Measurements from ENCODE around the gene DUSP2. TPM values are rescaled to one million over a fixed set of nuclear protein-coding genes. Genes with fewer than 3 reads are reported as not detected.

The DUSP2 gene
- total RNA-seq, 2 donors from 2014 or later = 202 to 218 TPM

DNA sequence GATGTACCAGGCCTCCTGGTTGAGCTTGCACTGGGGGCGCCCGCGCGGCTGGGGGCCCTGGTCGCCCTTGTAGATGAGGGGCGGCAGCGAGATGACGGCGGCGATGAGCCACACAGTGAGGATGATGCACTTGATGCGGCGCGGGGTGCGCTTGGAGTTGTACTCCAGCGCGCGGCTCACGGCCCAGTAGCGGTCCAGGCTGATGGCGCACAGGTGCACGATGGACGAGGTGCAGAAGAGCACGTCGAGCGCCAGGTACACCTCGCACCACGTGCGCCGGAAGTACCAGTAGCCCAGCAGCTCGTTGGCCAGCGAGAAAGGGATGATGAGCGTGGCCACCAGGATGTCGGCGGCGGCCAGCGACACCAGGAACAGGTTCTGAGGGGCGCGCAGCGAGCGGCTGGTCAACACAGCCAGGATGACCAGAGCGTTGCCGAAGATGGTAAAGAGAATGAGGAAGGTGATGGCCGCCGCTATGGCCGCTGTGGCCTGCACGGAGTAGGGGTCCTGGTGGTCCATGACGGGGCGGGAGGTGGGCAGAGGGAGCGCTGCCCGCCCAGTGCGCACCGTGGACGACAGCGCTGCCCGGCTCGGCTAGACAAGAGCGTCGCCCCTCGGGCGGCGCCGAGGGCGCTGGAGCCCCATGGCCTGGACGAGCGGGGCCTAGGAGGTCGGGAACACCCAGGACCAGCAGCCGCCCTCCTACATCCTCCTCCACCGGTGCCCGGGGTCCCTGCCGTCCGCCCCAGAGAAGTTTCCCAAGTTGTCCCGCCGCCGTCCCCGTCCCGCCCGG, 29.4 kb downstream of the DUSP2 start:
- DNase-seq (ENCODE audit: low spot score in 2 of 2) = no peak
- Mint-ChIP-seq H3K27ac (no peak overlapping the region), H3K36me3 (peaks cover 4 to 5% of the 10 kb centered on the region in 2 donors), H3K9me3 (no peaks in the 10 kb centered on the region)
- peak; percentile 0 to 8 for ATAC-seq

- no peaks in the 10 kb centered on the region for H3K9me3 Mint-ChIP-seq
- no peak for DNase-seq (ENCODE audit: low spot score in 2 of 2)
These were observed 30.2 kb downstream of the DUSP2 start for GRCh38 chr2:96114903-96115581.

GRCh38 chr2:96114546-96114902, 30.7 kb downstream of the DUSP2 start:
- Mint-ChIP-seq H3K36me3 (peaks cover 4 to 5% of the 10 kb centered on the region in 2 donors), H3K9me3 (no peaks in the 10 kb centered on the region), H3K27ac (no peak overlapping the region)
- DNase-seq (ENCODE audit: low spot score in 2 of 2) = no peak
- ATAC-seq = no peak

More at GRCh38 chr2:96114903-96115581, 30.2 kb downstream of the DUSP2 start:
- H3K27ac Mint-ChIP-seq = no peak overlapping the region
- ATAC-seq = no peak
- peaks cover 4 to 5% of the 10 kb centered on the region in 2 donors for H3K36me3 Mint-ChIP-seq

DNA sequence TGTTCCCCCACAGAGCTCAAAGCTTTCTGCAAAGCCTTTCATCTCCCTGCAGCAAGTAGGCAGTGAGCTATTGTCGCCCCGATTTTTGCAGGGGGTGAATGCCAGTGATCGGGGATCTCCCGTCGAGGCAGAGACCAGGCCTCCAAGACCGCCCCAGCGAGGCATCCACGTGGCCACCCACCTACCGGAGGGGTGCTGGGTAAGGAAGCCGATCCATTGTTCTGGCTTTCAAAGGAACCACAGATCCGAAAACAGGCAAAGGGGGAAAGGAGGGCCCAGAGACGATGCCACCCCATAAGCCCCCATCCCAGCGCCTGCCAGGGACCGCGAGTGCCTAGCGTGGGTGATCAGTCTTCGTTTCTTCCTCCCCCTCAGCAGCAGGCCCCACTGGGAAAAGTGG, 31.3 kb downstream of the DUSP2 start:
- peaks cover 4 to 5% of the 10 kb centered on the region in 2 donors for H3K36me3 Mint-ChIP-seq
- ATAC-seq = no peak
- no peaks in the 10 kb centered on the region for H3K9me3 Mint-ChIP-seq

GRCh38 chr2:96113367-96113677, 31.9 kb downstream of the DUSP2 start:
- Mint-ChIP-seq H3K27ac (no peak overlapping the region), H3K9me3 (no peaks in the 10 kb centered on the region), H3K36me3 (peaks cover 4 to 5% of the 10 kb centered on the region in 2 donors)
- no peak for ATAC-seq
- DNase-seq (ENCODE audit: low spot score in 2 of 2) = no peak

More for the DNA sequence above, 31.3 kb downstream of the DUSP2 start:
- H3K27ac Mint-ChIP-seq = no peak overlapping the region
- DNase-seq (ENCODE audit: low spot score in 2 of 2) = no peak

DNA sequence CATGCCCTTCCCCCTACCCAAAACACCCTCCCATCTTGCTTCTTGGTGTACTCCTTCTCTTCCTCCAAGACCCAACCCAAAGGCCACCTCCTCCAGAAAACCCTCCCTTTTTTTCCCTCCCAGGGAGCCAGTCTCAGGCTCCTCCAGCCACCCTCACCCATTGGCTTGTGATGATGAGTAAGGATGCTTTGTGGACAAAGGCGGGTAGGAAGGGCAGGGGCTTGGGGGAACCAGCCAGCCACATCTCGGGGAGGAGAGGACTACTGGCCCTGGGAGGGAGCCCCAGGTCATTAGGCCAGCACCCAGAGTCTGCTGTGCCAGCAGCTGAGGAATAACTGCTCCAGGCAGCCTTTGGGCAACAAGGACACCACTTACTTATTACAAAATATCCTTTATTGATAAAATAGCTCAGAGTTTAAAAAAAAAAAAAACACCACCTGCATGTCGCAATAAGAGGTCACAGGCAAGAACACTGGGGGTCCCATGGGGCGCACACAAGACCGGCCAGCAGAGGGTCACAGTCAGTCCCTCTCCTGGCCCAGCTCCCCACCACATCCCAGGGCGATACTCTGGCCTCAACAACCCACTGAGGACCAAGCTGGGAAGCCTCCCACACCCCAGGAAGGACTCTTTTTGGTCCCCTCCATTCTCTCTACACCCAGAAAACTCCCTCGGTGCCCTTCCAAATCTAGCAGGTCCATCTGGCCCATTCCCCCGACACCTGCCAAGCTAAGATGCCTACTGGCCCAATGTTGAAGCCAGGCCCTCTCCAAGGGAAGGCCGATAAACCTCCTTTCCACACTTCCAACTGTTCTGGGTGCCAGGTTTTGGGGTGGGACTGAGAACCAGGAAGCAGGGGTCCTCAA, 32.5 kb downstream of the DUSP2 start:
- H3K36me3 Mint-ChIP-seq = peaks cover 4 to 5% of the 10 kb centered on the region in 2 donors
- no peaks in the 10 kb centered on the region for H3K9me3 Mint-ChIP-seq
- DNase-seq (ENCODE audit: low spot score in 2 of 2) = no peak
- no peak overlapping the region for H3K27ac Mint-ChIP-seq
- ATAC-seq = no peak

GRCh38 chr2:96111823-96112500, 33.3 kb downstream of the DUSP2 start:
- Mint-ChIP-seq H3K9me3 (no peaks in the 10 kb centered on the region), H3K27ac (no peak overlapping the region), H3K36me3 (peaks cover 4 to 5% of the 10 kb centered on the region in 2 donors)
- ATAC-seq (no peak), DNase-seq (ENCODE audit: low spot score in 2 of 2) (no peak)

DNA sequence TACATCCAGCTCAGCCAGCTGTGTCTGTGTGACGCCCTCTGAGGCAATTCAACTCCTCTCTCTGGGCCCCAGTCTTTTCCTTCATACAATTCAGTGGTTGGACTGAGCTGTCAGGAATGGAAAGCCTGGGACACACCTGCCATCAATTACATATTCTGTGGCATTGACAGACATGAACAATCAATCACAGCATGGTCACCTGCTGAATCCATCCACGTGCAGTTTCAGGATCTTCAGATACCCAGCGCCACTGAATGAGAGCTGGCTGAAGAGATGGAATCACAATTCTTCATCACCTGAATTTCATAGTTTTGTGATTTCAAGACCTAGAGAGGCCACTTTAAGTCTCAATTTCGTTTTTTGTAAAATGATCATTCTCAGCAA, 34.0 kb downstream of the DUSP2 start:
- no peak for ATAC-seq
- DNase-seq (ENCODE audit: low spot score in 2 of 2) = no peak

GRCh38 chr2:96110621-96111256, 34.5 kb downstream of the DUSP2 start:
- Mint-ChIP-seq H3K36me3 (peaks cover 4 to 5% of the 10 kb centered on the region in 2 donors), H3K9me3 (peaks cover 0 to 7% of the 10 kb centered on the region in 2 donors), H3K27ac (no peak overlapping the region)
- DNase-seq (ENCODE audit: low spot score in 2 of 2) (peak in 1 of 2 donors; percentile 31), ATAC-seq (no peak)

More for the DNA sequence above, 34.0 kb downstream of the DUSP2 start:
- no peak overlapping the region for H3K27ac Mint-ChIP-seq
- H3K9me3 Mint-ChIP-seq = peaks cover 0 to 2% of the 10 kb centered on the region in 2 donors
- H3K36me3 Mint-ChIP-seq = peaks cover 4 to 5% of the 10 kb centered on the region in 2 donors

- DNase-seq (ENCODE audit: low spot score in 2 of 2) (no peak), ATAC-seq (no peak)
- peaks cover 8% of the 10 kb centered on the region in 2 donors for H3K36me3 Mint-ChIP-seq
- H3K9me3 Mint-ChIP-seq = peaks cover 7 to 14% of the 10 kb centered on the region in 2 donors
- H3K27ac Mint-ChIP-seq = no peak overlapping the region
These were observed 35.2 kb downstream of the DUSP2 start for GRCh38 chr2:96109931-96110511.

GRCh38 chr2:96109361-96109680, 35.9 kb downstream of the DUSP2 start:
- H3K36me3 Mint-ChIP-seq = peaks cover 9 to 11% of the 10 kb centered on the region in 2 donors
- DNase-seq (ENCODE audit: low spot score in 2 of 2) = no peak
- H3K27ac Mint-ChIP-seq = peak overlapping the region in 1 of 2 donors; percentile 22
- no peak for ATAC-seq
- H3K9me3 Mint-ChIP-seq = peaks cover 8 to 18% of the 10 kb centered on the region in 2 donors

DNA sequence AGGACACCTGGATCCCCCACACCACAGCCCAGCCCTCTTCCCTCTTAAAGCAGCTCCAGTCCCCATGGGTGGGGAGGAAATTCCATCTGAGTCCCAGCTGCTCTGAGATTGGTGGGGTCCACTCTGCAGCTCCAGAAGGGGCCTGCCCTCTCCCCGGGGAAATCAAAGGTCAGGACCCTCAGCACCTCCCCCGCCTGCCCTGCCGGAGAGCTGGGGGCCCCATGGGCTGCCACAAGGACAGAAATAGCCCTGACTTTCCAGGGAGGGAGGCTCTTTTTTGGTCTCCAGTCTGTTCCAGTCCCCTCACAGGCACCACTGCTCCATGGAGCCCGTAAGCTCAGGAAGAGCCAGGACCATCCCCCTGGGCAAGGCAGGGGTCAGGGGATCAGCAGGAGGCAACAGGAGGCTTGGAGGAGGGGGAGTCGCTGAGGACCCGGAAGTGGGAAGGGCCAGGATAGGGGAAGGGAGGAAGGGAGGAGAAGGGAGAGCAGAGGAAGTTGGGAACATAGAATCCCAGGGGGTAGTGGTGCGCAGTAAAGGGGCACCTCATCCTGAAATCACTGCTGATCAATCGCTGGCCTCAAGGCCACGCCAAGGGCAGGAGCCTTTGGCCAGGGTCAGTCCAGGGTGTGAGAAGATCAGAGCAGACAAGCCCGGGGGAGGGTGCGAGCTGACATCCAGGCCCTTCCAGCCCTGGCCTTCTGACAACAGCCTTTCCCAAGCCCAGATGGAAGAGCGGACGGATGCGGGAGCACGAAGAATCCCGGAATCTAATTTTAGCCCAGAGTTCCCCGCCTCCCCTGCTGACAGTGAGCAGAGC, 36.5 kb downstream of the DUSP2 start:
- ATAC-seq = no peak
- DNase-seq (ENCODE audit: low spot score in 2 of 2) = no peak
- H3K9me3 Mint-ChIP-seq = peaks cover 8 to 18% of the 10 kb centered on the region in 2 donors
- peak overlapping the region in 1 of 2 donors; percentile 22 for H3K27ac Mint-ChIP-seq
- peaks cover 9 to 11% of the 10 kb centered on the region in 2 donors for H3K36me3 Mint-ChIP-seq

- Mint-ChIP-seq H3K36me3 (peaks cover 9 to 11% of the 10 kb centered on the region in 2 donors), H3K27ac (no peak overlapping the region), H3K9me3 (peaks cover 8 to 18% of the 10 kb centered on the region in 2 donors)
- DNase-seq (ENCODE audit: low spot score in 2 of 2) (no peak), ATAC-seq (no peak)
These were observed 37.1 kb downstream of the DUSP2 start for GRCh38 chr2:96108151-96108540.

DNA sequence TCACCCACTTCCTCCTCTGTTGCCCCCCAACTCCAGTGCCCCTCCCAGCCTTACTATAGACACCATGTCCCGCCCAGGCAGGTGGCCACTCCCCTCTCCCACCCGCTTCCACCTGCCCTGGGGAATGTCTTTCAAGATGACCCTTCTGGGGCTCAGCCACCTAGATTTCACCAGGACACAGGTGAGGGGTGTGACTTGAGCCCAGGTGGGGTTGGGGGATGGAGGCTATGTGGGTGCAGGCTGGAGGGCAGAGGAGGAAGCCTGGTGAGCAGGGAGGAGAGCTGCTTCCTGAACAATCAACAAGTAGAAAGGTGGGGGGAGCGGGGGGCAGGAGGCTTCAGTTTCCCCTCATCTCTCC, 37.6 kb downstream of the DUSP2 start:
- H3K9me3 Mint-ChIP-seq = peaks cover 8 to 18% of the 10 kb centered on the region in 2 donors

More for the DNA sequence above, 37.6 kb downstream of the DUSP2 start:
- Mint-ChIP-seq H3K27ac (no peak overlapping the region), H3K36me3 (peaks cover 9 to 11% of the 10 kb centered on the region in 2 donors)
- DNase-seq (ENCODE audit: low spot score in 2 of 2) (no peak), ATAC-seq (no peak)

Measured in activated naive CD4-positive, alpha-beta T cell treated with anti-CD3 and anti-CD28 coated beads, Interleukin-2, amount 50 U/mL, for 72 hours (primary cell).